Measurements from ENCODE around the gene KCNH1. TPM values are rescaled to one million over a fixed set of nuclear protein-coding genes. Genes with fewer than 3 reads are reported as not detected.

The KCNH1 gene
- total and polyA plus RNA-seq, 4 donors = not detected

DNA sequence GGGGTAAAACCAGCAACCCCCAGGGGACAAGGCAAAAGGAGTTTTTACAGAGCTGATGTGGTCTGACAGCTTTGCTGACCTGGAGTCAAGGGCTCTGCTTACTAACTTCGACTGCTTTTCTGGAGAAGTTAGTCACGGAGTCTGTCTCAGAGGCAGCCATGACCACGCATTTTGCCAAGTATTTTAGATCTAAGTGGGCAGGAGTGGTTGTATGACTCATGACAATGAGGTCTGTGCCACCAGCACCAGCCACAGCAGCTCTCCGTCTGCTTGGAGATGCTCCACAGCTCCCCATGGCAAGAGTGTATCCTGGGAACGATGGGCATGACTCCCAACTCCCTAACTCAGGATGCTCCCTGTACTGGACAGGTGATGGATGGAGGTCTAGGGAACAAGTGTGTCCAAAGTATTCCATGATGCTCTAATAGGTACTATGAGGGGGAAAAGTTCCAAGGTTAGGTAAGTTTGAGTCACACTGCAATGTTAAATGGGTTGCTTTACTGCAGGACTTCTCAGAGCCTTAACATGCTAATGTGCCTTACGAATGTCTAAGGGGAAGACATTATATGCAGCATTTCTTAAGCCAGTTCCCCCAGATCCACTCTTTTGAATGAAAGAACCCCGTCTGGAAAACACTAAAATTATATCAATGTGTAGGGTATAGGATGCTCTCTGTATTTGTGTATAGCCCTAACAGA, 446.2 kb downstream of the KCNH1 start:
- no peak for TF ChIP-seq EGR1 (IDR thresholded peaks at IDR 0.05; ENCODE audit: low read depth in 2 of 2)
- TF ChIP-seq, protein P1, sequence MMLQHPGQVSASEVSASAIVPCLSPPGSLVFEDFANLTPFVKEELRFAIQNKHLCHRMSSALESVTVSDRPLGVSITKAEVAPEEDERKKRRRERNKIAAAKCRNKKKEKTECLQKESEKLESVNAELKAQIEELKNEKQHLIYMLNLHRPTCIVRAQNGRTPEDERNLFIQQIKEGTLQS (IDR thresholded peaks at IDR 0.05) = no peak
- H3K27me3 ChIP-seq (ENCODE audit: control insufficient read depth in 4 of 4, insufficient read depth in 4 of 4, low read length in 3 of 4) = no peaks in the 10 kb centered on the region
- no peak overlapping the region for H3K27ac ChIP-seq (ENCODE audit: low read depth in 1 of 2, low read length in 2 of 2)
- 92% methylated on average over 7 of the region's 7 CpGs for WGBS
- H3K4me3 ChIP-seq (ENCODE audit: low read depth in 1 of 3, low read length in 3 of 3) = no peak overlapping the region
- H3K9ac ChIP-seq (ENCODE audit: low read depth in 1 of 2, low read length in 2 of 2) = no peak overlapping the region
- no peak for DNase-seq (ENCODE audit: low spot score)
- no peaks in the 10 kb centered on the region for H3K9me3 ChIP-seq (ENCODE audit: control insufficient read depth in 4 of 4, low read length in 3 of 4)
- H3K4me1 ChIP-seq (ENCODE audit: control insufficient read depth in 4 of 4, insufficient read depth in 4 of 4, low read length in 3 of 4) = peaks cover 6 to 11% (median 9%) of the 10 kb centered on the region in 4 donors
- H3K36me3 ChIP-seq (ENCODE audit: control insufficient read depth in 4 of 4, insufficient read depth in 3 of 4, low read depth in 1 of 4, low read length in 3 of 4) = no peaks in the 10 kb centered on the region

- peaks cover 6 to 11% (median 9%) of the 10 kb centered on the region in 4 donors for H3K4me1 ChIP-seq (ENCODE audit: control insufficient read depth in 4 of 4, insufficient read depth in 4 of 4, low read length in 3 of 4)
- H3K27me3 ChIP-seq (ENCODE audit: control insufficient read depth in 4 of 4, insufficient read depth in 4 of 4, low read length in 3 of 4) = no peaks in the 10 kb centered on the region
- H3K36me3 ChIP-seq (ENCODE audit: control insufficient read depth in 4 of 4, insufficient read depth in 3 of 4, low read depth in 1 of 4, low read length in 3 of 4) = no peaks in the 10 kb centered on the region
- WGBS = 57% methylated on average over 3 of the region's 3 CpGs
- no peak overlapping the region for H3K4me3 ChIP-seq (ENCODE audit: low read depth in 1 of 3, low read length in 3 of 3)
- no peak for DNase-seq (ENCODE audit: low spot score)
- H3K9me3 ChIP-seq (ENCODE audit: control insufficient read depth in 4 of 4, low read length in 3 of 4) = no peaks in the 10 kb centered on the region
- peak; percentile 46 to 61 for TF ChIP-seq HNF4A (conservative IDR thresholded peaks at IDR 0.05)
- TF ChIP-seq, protein P2, sequence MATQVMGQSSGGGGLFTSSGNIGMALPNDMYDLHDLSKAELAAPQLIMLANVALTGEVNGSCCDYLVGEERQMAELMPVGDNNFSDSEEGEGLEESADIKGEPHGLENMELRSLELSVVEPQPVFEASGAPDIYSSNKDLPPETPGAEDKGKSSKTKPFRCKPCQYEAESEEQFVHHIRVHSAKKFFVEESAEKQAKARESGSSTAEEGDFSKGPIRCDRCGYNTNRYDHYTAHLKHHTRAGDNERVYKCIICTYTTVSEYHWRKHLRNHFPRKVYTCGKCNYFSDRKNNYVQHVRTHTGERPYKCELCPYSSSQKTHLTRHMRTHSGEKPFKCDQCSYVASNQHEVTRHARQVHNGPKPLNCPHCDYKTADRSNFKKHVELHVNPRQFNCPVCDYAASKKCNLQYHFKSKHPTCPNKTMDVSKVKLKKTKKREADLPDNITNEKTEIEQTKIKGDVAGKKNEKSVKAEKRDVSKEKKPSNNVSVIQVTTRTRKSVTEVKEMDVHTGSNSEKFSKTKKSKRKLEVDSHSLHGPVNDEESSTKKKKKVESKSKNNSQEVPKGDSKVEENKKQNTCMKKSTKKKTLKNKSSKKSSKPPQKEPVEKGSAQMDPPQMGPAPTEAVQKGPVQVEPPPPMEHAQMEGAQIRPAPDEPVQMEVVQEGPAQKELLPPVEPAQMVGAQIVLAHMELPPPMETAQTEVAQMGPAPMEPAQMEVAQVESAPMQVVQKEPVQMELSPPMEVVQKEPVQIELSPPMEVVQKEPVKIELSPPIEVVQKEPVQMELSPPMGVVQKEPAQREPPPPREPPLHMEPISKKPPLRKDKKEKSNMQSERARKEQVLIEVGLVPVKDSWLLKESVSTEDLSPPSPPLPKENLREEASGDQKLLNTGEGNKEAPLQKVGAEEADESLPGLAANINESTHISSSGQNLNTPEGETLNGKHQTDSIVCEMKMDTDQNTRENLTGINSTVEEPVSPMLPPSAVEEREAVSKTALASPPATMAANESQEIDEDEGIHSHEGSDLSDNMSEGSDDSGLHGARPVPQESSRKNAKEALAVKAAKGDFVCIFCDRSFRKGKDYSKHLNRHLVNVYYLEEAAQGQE (IDR thresholded peaks at IDR 0.05) = no peak
- TF ChIP-seq RXRA (IDR thresholded peaks at IDR 0.05) = peak; percentile 36 to 58
- TF ChIP-seq SP1 (IDR thresholded peaks at IDR 0.05) = no peak
- TF ChIP-seq, protein P3, sequence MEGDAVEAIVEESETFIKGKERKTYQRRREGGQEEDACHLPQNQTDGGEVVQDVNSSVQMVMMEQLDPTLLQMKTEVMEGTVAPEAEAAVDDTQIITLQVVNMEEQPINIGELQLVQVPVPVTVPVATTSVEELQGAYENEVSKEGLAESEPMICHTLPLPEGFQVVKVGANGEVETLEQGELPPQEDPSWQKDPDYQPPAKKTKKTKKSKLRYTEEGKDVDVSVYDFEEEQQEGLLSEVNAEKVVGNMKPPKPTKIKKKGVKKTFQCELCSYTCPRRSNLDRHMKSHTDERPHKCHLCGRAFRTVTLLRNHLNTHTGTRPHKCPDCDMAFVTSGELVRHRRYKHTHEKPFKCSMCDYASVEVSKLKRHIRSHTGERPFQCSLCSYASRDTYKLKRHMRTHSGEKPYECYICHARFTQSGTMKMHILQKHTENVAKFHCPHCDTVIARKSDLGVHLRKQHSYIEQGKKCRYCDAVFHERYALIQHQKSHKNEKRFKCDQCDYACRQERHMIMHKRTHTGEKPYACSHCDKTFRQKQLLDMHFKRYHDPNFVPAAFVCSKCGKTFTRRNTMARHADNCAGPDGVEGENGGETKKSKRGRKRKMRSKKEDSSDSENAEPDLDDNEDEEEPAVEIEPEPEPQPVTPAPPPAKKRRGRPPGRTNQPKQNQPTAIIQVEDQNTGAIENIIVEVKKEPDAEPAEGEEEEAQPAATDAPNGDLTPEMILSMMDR (IDR thresholded peaks at IDR 0.05; ENCODE audit: low read depth, low read length, missing input control) = no peak
- TF ChIP-seq RAD21 (IDR thresholded peaks at IDR 0.05) = peak in 1 of 2 donors; percentile 6
- no peak for TF ChIP-seq GABPA (IDR thresholded peaks at IDR 0.05 in 1 of 2, conservative IDR thresholded peaks at IDR 0.05 in 1 of 2)
- TF ChIP-seq JUND (IDR thresholded peaks at IDR 0.05) = no peak
- H3K9ac ChIP-seq (ENCODE audit: low read depth in 1 of 2, low read length in 2 of 2) = no peak overlapping the region
- H3K27ac ChIP-seq (ENCODE audit: low read depth in 1 of 2, low read length in 2 of 2) = no peak overlapping the region
Observed at GRCh38 chr1:210686841-210687240, 447.1 kb downstream of the KCNH1 start.

DNA sequence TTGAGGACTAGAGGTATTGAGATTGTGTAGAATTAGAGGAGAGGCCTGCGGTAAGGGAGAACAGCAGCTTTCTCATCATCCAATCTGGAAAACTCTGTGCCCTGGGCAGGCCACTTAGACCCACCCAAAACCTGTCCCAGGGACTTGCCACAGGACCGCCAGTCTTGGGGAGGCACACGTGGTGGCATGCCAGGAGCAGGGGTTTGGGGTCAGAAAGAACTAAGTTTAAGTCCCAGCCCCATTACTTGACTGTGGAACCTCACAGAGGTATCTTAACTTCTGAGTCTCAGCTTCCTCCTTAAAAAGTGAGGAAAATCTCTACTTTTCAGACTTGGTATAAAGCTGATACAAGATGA, 448.7 kb downstream of the KCNH1 start:
- DNase-seq (ENCODE audit: low spot score) = no peak
- Histone ChIP-seq H3K27ac (ENCODE audit: low read depth in 1 of 2, low read length in 2 of 2) (no peak overlapping the region), H3K36me3 (ENCODE audit: control insufficient read depth in 4 of 4, insufficient read depth in 3 of 4, low read depth in 1 of 4, low read length in 3 of 4) (no peaks in the 10 kb centered on the region), H3K27me3 (ENCODE audit: control insufficient read depth in 4 of 4, insufficient read depth in 4 of 4, low read length in 3 of 4) (no peaks in the 10 kb centered on the region), H3K9ac (ENCODE audit: low read depth in 1 of 2, low read length in 2 of 2) (no peak overlapping the region), H3K4me1 (ENCODE audit: control insufficient read depth in 4 of 4, insufficient read depth in 4 of 4, low read length in 3 of 4) (peaks cover 6 to 11% (median 9%) of the 10 kb centered on the region in 4 donors), H3K9me3 (ENCODE audit: control insufficient read depth in 4 of 4, low read length in 3 of 4) (no peaks in the 10 kb centered on the region), H3K4me3 (ENCODE audit: low read depth in 1 of 3, low read length in 3 of 3) (no peak overlapping the region)
- 95% methylated on average over 3 of the region's 3 CpGs for WGBS
- TF ChIP-seq GABPA (IDR thresholded peaks at IDR 0.05 in 1 of 2, conservative IDR thresholded peaks at IDR 0.05 in 1 of 2) = no peak
- TF ChIP-seq, protein P3 (IDR thresholded peaks at IDR 0.05; ENCODE audit: low read depth, low read length, missing input control) = no peak
- no peak for TF ChIP-seq TAF1 (conservative IDR thresholded peaks at IDR 0.05)
- no peak for TF ChIP-seq FOXA1 (IDR thresholded peaks at IDR 0.05)
- no peak for TF ChIP-seq YY1 (IDR thresholded peaks at IDR 0.05)
- no peak for TF ChIP-seq HNF4A (conservative IDR thresholded peaks at IDR 0.05)
- no peak for TF ChIP-seq RXRA (IDR thresholded peaks at IDR 0.05)
- TF ChIP-seq, protein P2 (IDR thresholded peaks at IDR 0.05) = no peak
- TF ChIP-seq EGR1 (IDR thresholded peaks at IDR 0.05; ENCODE audit: low read depth in 2 of 2) = no peak
- TF ChIP-seq, protein P1 (IDR thresholded peaks at IDR 0.05) = no peak
